Measurements from ENCODE around the gene CYP2W1.

Gene CYP2W1

DNA sequence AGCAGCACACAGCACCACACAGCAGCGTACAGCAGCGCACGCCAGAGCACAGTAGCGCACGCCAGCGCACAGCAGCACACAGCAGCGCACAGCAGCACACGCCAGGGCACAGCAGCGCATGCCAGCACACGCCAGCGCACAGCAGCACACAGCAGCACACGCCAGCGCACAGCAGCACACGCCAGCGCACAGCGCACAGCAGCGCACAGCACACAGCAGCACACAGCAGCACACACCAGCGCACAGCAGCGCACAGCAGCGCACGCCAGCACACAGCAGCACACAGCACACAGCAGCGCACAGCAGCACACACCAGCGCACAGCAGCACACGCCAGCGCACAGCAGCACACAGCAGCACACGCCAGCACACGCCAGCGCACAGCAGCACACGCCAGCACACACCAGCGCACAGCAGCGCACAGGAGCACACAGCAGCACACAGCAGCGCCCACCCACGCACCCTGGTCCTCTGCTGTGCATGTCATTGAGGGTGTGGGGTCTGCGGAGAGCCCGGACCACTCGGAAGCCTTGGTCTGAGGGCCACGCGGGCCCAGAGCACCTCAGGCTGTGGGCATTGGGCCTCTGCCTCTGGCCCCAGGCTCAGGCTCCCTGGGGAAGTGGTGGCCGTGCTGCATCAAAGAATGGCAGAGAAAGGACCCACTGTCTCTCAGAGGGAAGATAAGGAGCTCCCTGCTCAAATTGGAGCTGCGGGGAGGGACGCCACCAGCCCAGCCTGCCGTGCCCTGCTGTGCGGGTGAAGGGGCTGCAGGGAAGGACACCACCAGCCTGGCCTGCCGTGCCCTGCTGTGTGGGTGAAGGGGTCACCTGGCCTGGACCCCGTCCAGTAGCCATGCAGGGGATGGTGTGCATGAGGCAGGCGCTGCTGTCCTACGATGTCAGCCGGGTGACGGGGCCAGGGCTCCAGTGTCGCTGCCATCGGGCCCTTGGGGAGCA is 33.9 kb downstream of the CYP2W1 start:
- ChIA-PET CTCF (interaction anchor here (0.6 to 1.7 kb wide), 2 partner anchors 49 to 100 kb away, joined by 3 to 6 read pairs; no protein-coding TSS in a partner anchor), POLR2A (no interaction called here)
- TF ChIP-seq HIC1 (tag by site-specific recombination; IDR thresholded peaks at IDR 0.05) = no peak
- no peak for TF ChIP-seq ZIC2 (tag by site-specific recombination; IDR thresholded peaks at IDR 0.05)
- TF ChIP-seq, protein P1, sequence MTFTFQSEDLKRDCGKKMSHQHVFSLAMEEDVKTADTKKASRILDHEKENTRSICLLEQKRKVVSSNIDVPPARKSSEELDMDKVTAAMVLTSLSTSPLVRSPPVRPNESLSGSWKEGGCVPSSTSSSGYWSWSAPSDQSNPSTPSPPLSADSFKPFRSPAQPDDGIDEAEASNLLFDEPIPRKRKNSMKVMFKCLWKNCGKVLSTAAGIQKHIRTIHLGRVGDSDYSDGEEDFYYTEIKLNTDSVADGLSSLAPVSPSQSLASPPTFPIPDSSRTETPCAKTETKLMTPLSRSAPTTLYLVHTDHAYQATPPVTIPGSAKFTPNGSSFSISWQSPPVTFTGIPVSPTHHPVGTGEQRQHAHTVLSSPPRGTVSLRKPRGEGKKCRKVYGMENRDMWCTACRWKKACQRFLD (tag by site-specific recombination; IDR thresholded peaks at IDR 0.05) = no peak
- TF ChIP-seq ZNF837 (tag by site-specific recombination; IDR thresholded peaks at IDR 0.05) = no peak
- no peak for TF ChIP-seq ZNF488 (tag by site-specific recombination; IDR thresholded peaks at IDR 0.05)
- Histone ChIP-seq H3K4me3 (ENCODE audit: low read depth, low read length) (no peak overlapping the region), H3K9me3 (ENCODE audit: control insufficient read depth, insufficient read depth, low read depth, low read length) (no peaks in the 10 kb centered on the region), H3K27ac (ENCODE audit: extremely low read depth, low read depth, low read length) (no peak overlapping the region), H3K4me1 (ENCODE audit: control insufficient read depth, insufficient read depth, low read length) (no peaks in the 10 kb centered on the region), H3K36me3 (ENCODE audit: control insufficient read depth in 2 of 2, insufficient read depth in 1 of 2, low read length in 2 of 2) (no peaks in the 10 kb centered on the region)

DNA sequence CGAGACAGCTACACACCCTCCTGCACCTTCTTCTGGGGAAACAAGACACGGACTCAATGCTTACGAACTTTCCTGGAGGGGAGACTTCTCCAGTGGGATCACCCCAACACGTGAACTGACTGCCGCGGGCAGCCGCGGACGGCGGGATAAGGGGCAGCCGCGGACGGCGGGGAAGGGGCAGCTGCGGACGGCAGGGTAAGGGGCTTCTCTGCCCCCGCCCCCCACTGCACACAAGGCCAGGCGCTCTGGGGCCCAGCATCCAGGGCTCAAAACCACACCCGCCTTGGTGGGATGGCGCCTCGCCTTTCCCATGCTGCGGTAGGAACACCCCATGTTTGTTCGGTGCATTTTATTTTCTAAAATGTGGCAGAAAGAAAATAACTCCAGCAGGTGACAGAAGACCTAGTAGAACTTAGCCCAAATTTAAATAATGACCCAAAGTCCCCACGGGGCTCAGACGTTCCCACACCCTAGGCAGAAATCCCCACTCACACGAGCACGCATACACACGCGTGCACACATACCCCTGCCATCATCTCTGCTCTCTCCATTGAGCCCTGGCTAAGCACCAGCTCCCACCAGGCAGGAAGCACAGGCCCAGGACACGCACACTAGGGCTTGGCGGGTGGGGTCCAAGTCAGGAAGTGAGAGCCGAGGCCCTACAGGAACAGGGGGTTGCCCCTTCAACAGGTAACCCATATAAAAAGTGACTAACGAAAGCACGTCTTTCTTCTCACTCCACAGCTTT is 34.8 kb downstream of the CYP2W1 start:
- no peak overlapping the region for H3K4me3 ChIP-seq (ENCODE audit: low read depth, low read length)
- H3K4me1 ChIP-seq (ENCODE audit: control insufficient read depth, insufficient read depth, low read length) = no peaks in the 10 kb centered on the region
- no peaks in the 10 kb centered on the region for H3K9me3 ChIP-seq (ENCODE audit: control insufficient read depth, insufficient read depth, low read depth, low read length)
- H3K27ac ChIP-seq (ENCODE audit: extremely low read depth, low read depth, low read length) = no peak overlapping the region
- H3K36me3 ChIP-seq (ENCODE audit: control insufficient read depth in 2 of 2, insufficient read depth in 1 of 2, low read length in 2 of 2) = no peaks in the 10 kb centered on the region
- ChIA-PET POLR2A (no interaction called here), CTCF (interaction anchor here (1.3 to 1.7 kb wide), 2 partner anchors 25 to 48 kb away, joined by 3 to 6 read pairs; no protein-coding TSS in a partner anchor)
- TF ChIP-seq SCRT2 (tag by site-specific recombination; IDR thresholded peaks at IDR 0.05) (0 out of 2 replicates have a peak, but pooled peaks have one; percentile 10), PBX3 (CRISPR knock-in tag; IDR thresholded peaks at IDR 0.05) (no peak)

- CTCF ChIA-PET = interaction anchor here (1.3 to 1.7 kb wide), 2 partner anchors 25 to 47 kb away, joined by 3 to 6 read pairs; no protein-coding TSS in a partner anchor
These were observed 35.3 kb downstream of the CYP2W1 start for GRCh38 chr7:1018334-1018695.

More at GRCh38 chr7:1018334-1018695, 35.3 kb downstream of the CYP2W1 start:
- Histone ChIP-seq H3K4me3 (ENCODE audit: low read depth, low read length) (no peak overlapping the region), H3K36me3 (ENCODE audit: control insufficient read depth in 2 of 2, insufficient read depth in 1 of 2, low read length in 2 of 2) (no peaks in the 10 kb centered on the region), H3K9me3 (ENCODE audit: control insufficient read depth, insufficient read depth, low read depth, low read length) (no peaks in the 10 kb centered on the region), H3K27ac (ENCODE audit: extremely low read depth, low read depth, low read length) (no peak overlapping the region), H3K4me1 (ENCODE audit: control insufficient read depth, insufficient read depth, low read length) (no peaks in the 10 kb centered on the region)
- POLR2A ChIA-PET = no interaction called here
- TF ChIP-seq GLIS2 (tag by site-specific recombination; IDR thresholded peaks at IDR 0.05) (no peak), ZNF18 (tag by site-specific recombination; IDR thresholded peaks at IDR 0.05) (no peak), ZNF558 (tag by site-specific recombination; IDR thresholded peaks at IDR 0.05) (no peak), ZNF585B (tag by site-specific recombination; IDR thresholded peaks at IDR 0.05) (no peak), ZNF2 (tag by site-specific recombination; IDR thresholded peaks at IDR 0.05) (no peak)

Data from HEK293 (cell line).